Measurements from ENCODE around the gene SLC6A1. TPM values are rescaled to one million over a fixed set of nuclear protein-coding genes. Genes with fewer than 3 reads are reported as not detected.

The SLC6A1 gene
- total RNA-seq, 1 donor from 2014 or later, result 7.5 TPM

DNA sequence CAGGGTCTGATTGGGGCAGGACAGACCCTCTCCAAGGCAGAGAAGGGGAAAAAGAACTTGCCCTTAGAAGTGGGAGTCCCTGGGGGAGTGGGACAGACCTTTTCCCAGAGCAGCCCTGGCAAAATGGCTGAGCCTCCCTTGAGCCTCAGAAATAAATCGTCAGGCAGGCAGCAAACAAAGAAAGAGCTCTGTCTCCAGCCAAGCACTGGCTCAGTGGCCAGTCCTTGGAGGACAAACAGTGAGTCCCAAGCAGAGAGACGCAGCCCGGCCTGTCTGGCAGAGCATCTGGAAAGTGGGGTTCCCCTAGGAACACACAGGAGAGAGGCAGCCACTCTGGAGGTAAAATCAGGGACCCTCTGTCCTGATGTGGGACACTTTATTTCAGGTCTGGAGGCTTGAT, 1.8 kb downstream of the SLC6A1 start:
- TF ChIP-seq, protein P1, sequence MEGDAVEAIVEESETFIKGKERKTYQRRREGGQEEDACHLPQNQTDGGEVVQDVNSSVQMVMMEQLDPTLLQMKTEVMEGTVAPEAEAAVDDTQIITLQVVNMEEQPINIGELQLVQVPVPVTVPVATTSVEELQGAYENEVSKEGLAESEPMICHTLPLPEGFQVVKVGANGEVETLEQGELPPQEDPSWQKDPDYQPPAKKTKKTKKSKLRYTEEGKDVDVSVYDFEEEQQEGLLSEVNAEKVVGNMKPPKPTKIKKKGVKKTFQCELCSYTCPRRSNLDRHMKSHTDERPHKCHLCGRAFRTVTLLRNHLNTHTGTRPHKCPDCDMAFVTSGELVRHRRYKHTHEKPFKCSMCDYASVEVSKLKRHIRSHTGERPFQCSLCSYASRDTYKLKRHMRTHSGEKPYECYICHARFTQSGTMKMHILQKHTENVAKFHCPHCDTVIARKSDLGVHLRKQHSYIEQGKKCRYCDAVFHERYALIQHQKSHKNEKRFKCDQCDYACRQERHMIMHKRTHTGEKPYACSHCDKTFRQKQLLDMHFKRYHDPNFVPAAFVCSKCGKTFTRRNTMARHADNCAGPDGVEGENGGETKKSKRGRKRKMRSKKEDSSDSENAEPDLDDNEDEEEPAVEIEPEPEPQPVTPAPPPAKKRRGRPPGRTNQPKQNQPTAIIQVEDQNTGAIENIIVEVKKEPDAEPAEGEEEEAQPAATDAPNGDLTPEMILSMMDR (IDR thresholded peaks at IDR 0.05; ENCODE audit: unreplicated experiment), result no peak
- peaks cover 11% of the 10 kb centered on the region for H3K4me1 Mint-ChIP-seq (ENCODE audit: unreplicated experiment)
- no peak overlapping the region for H3K4me3 Mint-ChIP-seq (ENCODE audit: unreplicated experiment)
- no peaks in the 10 kb centered on the region for H3K9me3 Mint-ChIP-seq (ENCODE audit: unreplicated experiment)
- H3K27ac Mint-ChIP-seq (ENCODE audit: unreplicated experiment), result no peak overlapping the region
- H3K27me3 Mint-ChIP-seq (ENCODE audit: unreplicated experiment), result peaks cover 16% of the 10 kb centered on the region
- no peak for DNase-seq (ENCODE audit: low spot score)
- peaks cover 4% of the 10 kb centered on the region for H3K36me3 Mint-ChIP-seq (ENCODE audit: low read depth, unreplicated experiment)

DNA sequence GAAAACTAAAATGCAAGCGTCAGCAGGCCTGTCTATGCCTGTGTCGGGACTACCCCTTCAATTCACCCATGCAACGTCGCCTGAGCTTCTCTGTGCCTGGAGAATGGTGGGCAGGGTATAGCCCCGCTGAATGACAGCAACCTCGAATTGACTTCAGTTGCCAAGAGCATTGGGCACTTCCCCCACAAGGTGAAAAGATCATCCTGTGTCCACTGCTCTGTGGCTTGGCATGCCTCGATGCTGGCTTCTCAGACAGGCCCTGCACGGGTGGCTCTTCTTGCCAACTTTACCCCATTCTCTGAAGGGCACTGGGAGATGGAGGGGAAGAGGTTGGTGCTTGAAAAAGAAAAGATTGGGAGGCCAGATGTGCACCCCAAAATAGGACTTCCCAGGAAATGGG, 3.3 kb downstream of the SLC6A1 start:
- TF ChIP-seq, protein P1 (IDR thresholded peaks at IDR 0.05; ENCODE audit: unreplicated experiment), result no peak
- H3K4me3 Mint-ChIP-seq (ENCODE audit: unreplicated experiment), result no peak overlapping the region
- peaks cover 16% of the 10 kb centered on the region for H3K27me3 Mint-ChIP-seq (ENCODE audit: unreplicated experiment)
- H3K27ac Mint-ChIP-seq (ENCODE audit: unreplicated experiment), result no peak overlapping the region
- peaks cover 4% of the 10 kb centered on the region for H3K36me3 Mint-ChIP-seq (ENCODE audit: low read depth, unreplicated experiment)
- DNase-seq (ENCODE audit: low spot score), result no peak
- H3K9me3 Mint-ChIP-seq (ENCODE audit: unreplicated experiment), result no peaks in the 10 kb centered on the region
- H3K4me1 Mint-ChIP-seq (ENCODE audit: unreplicated experiment), result peaks cover 15% of the 10 kb centered on the region

DNA sequence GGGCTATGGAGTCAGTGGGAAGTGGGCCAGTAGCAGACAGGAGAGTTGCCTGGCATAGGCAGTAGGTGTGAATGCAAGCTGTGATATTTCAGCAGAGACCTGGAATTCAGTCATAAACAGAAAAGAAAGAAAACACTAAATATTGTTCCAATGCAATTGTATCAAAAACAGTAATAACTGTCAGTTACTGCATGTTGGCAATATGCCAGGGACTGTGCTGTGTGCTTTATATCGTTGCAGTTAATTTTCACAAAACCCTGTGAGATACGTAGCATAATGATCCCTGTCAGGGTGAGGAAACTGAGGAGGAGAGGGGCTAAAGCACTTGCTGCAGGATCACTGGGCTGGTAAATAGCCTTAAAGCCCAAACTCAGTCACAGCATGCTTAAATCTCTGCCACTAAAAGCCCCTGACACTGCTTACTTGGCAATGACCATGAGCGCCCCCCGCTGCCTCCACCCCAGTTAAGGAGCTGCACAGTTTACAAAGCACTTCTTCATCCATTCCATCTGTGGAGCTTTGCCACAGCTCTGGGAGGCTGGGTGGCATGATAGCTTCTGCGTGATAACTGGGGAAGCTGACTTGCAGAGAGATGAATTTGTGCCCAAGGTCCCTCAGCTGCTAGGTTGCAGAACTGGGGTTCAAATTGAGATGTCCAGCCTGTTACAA, 3.9 kb downstream of the SLC6A1 start:
- DNase-seq (ENCODE audit: low spot score), result no peak
- peaks cover 12% of the 10 kb centered on the region for H3K4me1 Mint-ChIP-seq (ENCODE audit: unreplicated experiment)
- H3K27ac Mint-ChIP-seq (ENCODE audit: unreplicated experiment), result no peak overlapping the region
- H3K9me3 Mint-ChIP-seq (ENCODE audit: unreplicated experiment), result no peaks in the 10 kb centered on the region
- H3K4me3 Mint-ChIP-seq (ENCODE audit: unreplicated experiment), result no peak overlapping the region
- H3K36me3 Mint-ChIP-seq (ENCODE audit: low read depth, unreplicated experiment), result peaks cover 4% of the 10 kb centered on the region
- peaks cover 14% of the 10 kb centered on the region for H3K27me3 Mint-ChIP-seq (ENCODE audit: unreplicated experiment)
- TF ChIP-seq, protein P1 (IDR thresholded peaks at IDR 0.05; ENCODE audit: unreplicated experiment), result no peak

DNA sequence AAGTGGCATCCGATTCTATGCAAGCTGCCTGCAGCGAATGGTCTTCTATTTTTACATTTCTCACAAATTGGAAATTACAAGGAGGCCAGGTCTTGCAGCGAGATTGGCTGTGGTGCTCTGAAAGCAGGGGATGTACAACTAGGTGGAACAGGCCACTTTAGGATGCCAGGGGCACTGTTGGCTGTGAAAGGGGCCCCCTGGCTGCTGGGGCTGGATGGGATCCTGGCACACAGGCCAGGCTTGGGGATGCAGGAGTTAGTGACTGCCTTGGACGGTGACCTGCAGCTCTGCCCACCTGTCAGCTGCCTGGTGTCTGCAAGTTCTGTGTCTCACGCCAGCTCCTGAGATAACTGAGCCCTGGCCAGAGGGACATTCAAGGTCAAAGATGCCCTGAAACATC, 4.6 kb downstream of the SLC6A1 start:
- TF ChIP-seq, protein P1 (IDR thresholded peaks at IDR 0.05; ENCODE audit: unreplicated experiment), result no peak
- H3K27ac Mint-ChIP-seq (ENCODE audit: unreplicated experiment), result no peak overlapping the region
- peaks cover 7% of the 10 kb centered on the region for H3K4me1 Mint-ChIP-seq (ENCODE audit: unreplicated experiment)
- H3K36me3 Mint-ChIP-seq (ENCODE audit: low read depth, unreplicated experiment), result peaks cover under 1% of the 10 kb centered on the region
- no peaks in the 10 kb centered on the region for H3K9me3 Mint-ChIP-seq (ENCODE audit: unreplicated experiment)
- DNase-seq (ENCODE audit: low spot score), result no peak
- H3K27me3 Mint-ChIP-seq (ENCODE audit: unreplicated experiment), result peaks cover 13% of the 10 kb centered on the region
- no peak overlapping the region for H3K4me3 Mint-ChIP-seq (ENCODE audit: unreplicated experiment)

DNA sequence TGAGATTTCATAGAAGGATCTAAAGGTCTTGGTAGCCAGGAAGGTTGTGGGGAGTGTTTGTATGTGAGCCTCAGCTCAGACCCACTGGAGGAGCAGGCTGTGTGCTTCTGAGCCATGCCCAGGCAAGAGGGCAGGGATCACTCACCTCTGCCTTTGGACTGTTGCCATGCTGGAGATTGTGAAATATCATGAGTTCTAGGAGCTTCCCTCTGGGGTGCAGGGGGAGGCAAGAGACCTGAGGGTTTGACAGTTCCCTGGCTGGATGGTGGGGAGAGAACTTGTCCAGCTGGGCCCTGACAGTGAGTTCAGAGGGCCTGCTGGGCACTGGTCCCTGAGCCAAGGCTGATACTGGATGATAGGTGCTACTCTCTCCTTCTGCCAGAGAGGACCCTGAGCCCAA, 6.0 kb downstream of the SLC6A1 start:
- Mint-ChIP-seq H3K9me3 (ENCODE audit: unreplicated experiment) (no peaks in the 10 kb centered on the region), H3K4me1 (ENCODE audit: unreplicated experiment) (peaks cover 7% of the 10 kb centered on the region), H3K27ac (ENCODE audit: unreplicated experiment) (no peak overlapping the region), H3K27me3 (ENCODE audit: unreplicated experiment) (peaks cover 11% of the 10 kb centered on the region), H3K4me3 (ENCODE audit: unreplicated experiment) (no peak overlapping the region), H3K36me3 (ENCODE audit: low read depth, unreplicated experiment) (no peaks in the 10 kb centered on the region)
- no peak for DNase-seq (ENCODE audit: low spot score)
- TF ChIP-seq, protein P1 (IDR thresholded peaks at IDR 0.05; ENCODE audit: unreplicated experiment), result no peak
